Measurements from ENCODE around the gene SLC18B1. TPM values are rescaled to one million over a fixed set of nuclear protein-coding genes. Genes with fewer than 3 reads are reported as not detected.
A peak's percentile ranks its signal among the peaks of the same experiment; 100 is the strongest.

The SLC18B1 gene
- total RNA-seq, 3 donors from 2014 or later (not counting 1 experiment from before 2014, with no cell fraction given): 2.5 to 3.6 (median 3.0) TPM

DNA sequence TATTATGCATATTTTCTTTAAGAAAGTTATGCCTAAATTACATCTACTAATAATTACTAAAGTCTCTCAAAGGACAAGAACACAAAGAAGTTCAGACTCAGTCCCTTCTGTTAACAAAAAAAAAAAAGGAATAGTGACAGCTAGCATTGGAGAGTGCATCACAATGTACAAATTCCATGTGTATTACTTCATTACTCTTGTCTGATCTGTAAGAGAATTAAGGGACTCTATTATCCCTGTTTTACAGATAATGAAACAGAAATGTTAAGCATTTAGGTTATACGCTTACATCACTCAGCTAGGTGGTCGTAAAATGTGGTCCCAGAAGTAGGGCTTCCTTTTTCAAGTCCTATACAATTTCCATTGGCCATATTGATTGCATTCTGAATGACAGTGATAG lies 67.4 kb downstream of the SLC18B1 start:
- H3K4me1 ChIP-seq (ENCODE audit: control insufficient read depth, insufficient read depth, low read length): no peaks in the 10 kb centered on the region
- H3K9me3 ChIP-seq (ENCODE audit: control insufficient read depth, insufficient read depth, low read length): no peaks in the 10 kb centered on the region
- H3K9me3 Mint-ChIP-seq: no peaks in the 10 kb centered on the region
- no peaks in the 10 kb centered on the region for H3K36me3 Mint-ChIP-seq
- H3K27me3 ChIP-seq (ENCODE audit: control insufficient read depth, insufficient read depth, low read length): no peaks in the 10 kb centered on the region
- WGBS (ENCODE audit: insufficient coverage): 90% methylated on average over 2 of the region's 2 CpGs
- no peak overlapping the region for H3K27ac Mint-ChIP-seq
- no peaks in the 10 kb centered on the region for H3K27me3 Mint-ChIP-seq (ENCODE audit: low read depth in 2 of 2)
- intact Hi-C loops (cut with micrococcal nuclease): no loop called here
- TF ChIP-seq, protein P1, sequence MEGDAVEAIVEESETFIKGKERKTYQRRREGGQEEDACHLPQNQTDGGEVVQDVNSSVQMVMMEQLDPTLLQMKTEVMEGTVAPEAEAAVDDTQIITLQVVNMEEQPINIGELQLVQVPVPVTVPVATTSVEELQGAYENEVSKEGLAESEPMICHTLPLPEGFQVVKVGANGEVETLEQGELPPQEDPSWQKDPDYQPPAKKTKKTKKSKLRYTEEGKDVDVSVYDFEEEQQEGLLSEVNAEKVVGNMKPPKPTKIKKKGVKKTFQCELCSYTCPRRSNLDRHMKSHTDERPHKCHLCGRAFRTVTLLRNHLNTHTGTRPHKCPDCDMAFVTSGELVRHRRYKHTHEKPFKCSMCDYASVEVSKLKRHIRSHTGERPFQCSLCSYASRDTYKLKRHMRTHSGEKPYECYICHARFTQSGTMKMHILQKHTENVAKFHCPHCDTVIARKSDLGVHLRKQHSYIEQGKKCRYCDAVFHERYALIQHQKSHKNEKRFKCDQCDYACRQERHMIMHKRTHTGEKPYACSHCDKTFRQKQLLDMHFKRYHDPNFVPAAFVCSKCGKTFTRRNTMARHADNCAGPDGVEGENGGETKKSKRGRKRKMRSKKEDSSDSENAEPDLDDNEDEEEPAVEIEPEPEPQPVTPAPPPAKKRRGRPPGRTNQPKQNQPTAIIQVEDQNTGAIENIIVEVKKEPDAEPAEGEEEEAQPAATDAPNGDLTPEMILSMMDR (IDR thresholded peaks at IDR 0.05): no peak
- no peaks in the 10 kb centered on the region for H3K36me3 ChIP-seq (ENCODE audit: control insufficient read depth, insufficient read depth, low read length)
- H3K4me3 ChIP-seq (ENCODE audit: low read length): no peak overlapping the region
- DNase-seq (no peak), ATAC-seq (no peak)
- no peak overlapping the region for H3K27ac ChIP-seq (ENCODE audit: low read length)
- no peaks in the 10 kb centered on the region for H3K4me1 Mint-ChIP-seq
- H3K4me3 Mint-ChIP-seq: no peak overlapping the region

DNA sequence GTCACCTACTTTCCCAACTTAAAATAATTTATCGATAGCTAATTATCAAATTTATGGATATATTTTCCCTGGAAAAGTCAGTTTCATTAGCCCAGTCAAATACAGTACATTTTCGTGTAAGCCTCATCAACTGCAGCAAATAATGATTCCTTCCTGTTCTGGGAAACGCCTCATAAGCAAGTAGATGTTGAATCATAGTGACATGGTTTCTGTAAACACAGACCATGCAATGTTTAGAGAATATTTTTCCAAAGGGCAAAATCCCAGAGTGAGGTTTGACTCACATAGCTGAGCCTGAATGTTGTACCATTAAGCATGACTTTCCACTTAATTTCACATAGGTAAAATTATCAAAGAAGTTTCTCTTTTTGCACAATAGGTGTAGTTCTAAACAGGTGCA lies 67.9 kb downstream of the SLC18B1 start:
- ATAC-seq (no peak), DNase-seq (no peak)
- Histone ChIP-seq H3K36me3 (ENCODE audit: control insufficient read depth, insufficient read depth, low read length) (no peaks in the 10 kb centered on the region), H3K27ac (ENCODE audit: low read length) (no peak overlapping the region), H3K4me3 (ENCODE audit: low read length) (no peak overlapping the region), H3K9me3 (ENCODE audit: control insufficient read depth, insufficient read depth, low read length) (no peaks in the 10 kb centered on the region), H3K4me1 (ENCODE audit: control insufficient read depth, insufficient read depth, low read length) (no peaks in the 10 kb centered on the region), H3K27me3 (ENCODE audit: control insufficient read depth, insufficient read depth, low read length) (no peaks in the 10 kb centered on the region)
- no peaks in the 10 kb centered on the region for H3K36me3 Mint-ChIP-seq
- no peaks in the 10 kb centered on the region for H3K4me1 Mint-ChIP-seq
- intact Hi-C loops (cut with micrococcal nuclease): no loop called here
- TF ChIP-seq, protein P1 (IDR thresholded peaks at IDR 0.05): no peak
- no peak overlapping the region for H3K4me3 Mint-ChIP-seq
- H3K9me3 Mint-ChIP-seq: no peaks in the 10 kb centered on the region
- 85% methylated on average over 2 of the region's 3 CpGs for WGBS (ENCODE audit: insufficient coverage)
- no peaks in the 10 kb centered on the region for H3K27me3 Mint-ChIP-seq (ENCODE audit: low read depth in 2 of 2)
- no peak overlapping the region for H3K27ac Mint-ChIP-seq

DNA sequence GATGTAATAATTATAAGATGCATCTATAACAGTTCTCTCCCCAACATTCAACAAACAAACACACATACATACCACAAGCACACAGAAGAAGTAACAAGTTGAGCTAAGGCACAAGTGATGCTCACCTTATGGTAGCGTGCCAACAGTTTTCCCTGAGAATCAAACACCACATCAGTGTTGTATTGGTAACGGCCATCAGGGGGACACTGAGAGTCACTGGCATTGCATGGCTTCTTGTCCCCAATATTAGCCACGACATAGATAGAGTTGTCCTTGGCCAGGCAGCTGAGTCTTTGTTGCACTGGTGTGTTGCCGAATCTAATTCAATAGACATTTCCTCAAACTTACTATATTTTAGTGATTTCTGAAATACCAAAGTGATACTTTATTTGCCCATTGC lies 69.8 kb downstream of the SLC18B1 start:
- Histone ChIP-seq H3K4me3 (ENCODE audit: low read length) (no peak overlapping the region), H3K9me3 (ENCODE audit: control insufficient read depth, insufficient read depth, low read length) (no peaks in the 10 kb centered on the region), H3K27me3 (ENCODE audit: control insufficient read depth, insufficient read depth, low read length) (no peaks in the 10 kb centered on the region), H3K4me1 (ENCODE audit: control insufficient read depth, insufficient read depth, low read length) (no peaks in the 10 kb centered on the region), H3K27ac (ENCODE audit: low read length) (no peak overlapping the region), H3K36me3 (ENCODE audit: control insufficient read depth, insufficient read depth, low read length) (no peaks in the 10 kb centered on the region)
- Mint-ChIP-seq H3K4me3 (no peak overlapping the region), H3K27me3 (ENCODE audit: low read depth in 2 of 2) (no peaks in the 10 kb centered on the region), H3K9me3 (no peaks in the 10 kb centered on the region), H3K27ac (no peak overlapping the region), H3K4me1 (no peaks in the 10 kb centered on the region), H3K36me3 (no peaks in the 10 kb centered on the region)
- 89% methylated on average over 4 of the region's 4 CpGs for WGBS (ENCODE audit: insufficient coverage)
- DNase-seq (peak in 1 of 2 donors; percentile 9), ATAC-seq (no peak)
- intact Hi-C loops (cut with micrococcal nuclease): no loop called here
- TF ChIP-seq, protein P1 (IDR thresholded peaks at IDR 0.05): no peak

DNA sequence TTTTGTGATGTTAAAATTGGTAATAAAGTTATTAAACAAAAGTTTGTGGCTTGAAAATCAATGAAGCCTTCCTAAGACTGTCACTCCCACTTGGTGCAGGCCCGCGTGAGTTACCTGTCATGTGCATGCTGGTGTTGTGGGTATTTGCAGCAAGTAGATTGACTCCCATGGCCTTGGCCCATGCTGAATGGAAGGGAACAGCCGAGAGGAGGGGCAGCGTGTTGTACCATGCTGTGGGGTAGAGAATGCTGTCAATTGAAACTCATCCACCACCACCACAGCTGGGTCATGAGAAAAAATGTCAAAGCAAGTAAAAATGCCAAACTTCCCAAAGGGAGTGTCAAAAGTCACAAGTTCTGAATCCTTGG lies 71.8 kb downstream of the SLC18B1 start:
- WGBS (ENCODE audit: insufficient coverage): 80% methylated on average over 2 of the region's 4 CpGs
- Histone ChIP-seq H3K27ac (ENCODE audit: low read length) (no peak overlapping the region), H3K9me3 (ENCODE audit: control insufficient read depth, insufficient read depth, low read length) (no peaks in the 10 kb centered on the region), H3K4me1 (ENCODE audit: control insufficient read depth, insufficient read depth, low read length) (no peaks in the 10 kb centered on the region), H3K4me3 (ENCODE audit: low read length) (no peak overlapping the region), H3K27me3 (ENCODE audit: control insufficient read depth, insufficient read depth, low read length) (no peaks in the 10 kb centered on the region), H3K36me3 (ENCODE audit: control insufficient read depth, insufficient read depth, low read length) (no peaks in the 10 kb centered on the region)
- Mint-ChIP-seq H3K27ac (no peak overlapping the region), H3K4me1 (no peaks in the 10 kb centered on the region), H3K27me3 (ENCODE audit: low read depth in 2 of 2) (no peaks in the 10 kb centered on the region), H3K9me3 (no peaks in the 10 kb centered on the region), H3K36me3 (no peaks in the 10 kb centered on the region), H3K4me3 (no peak overlapping the region)
- DNase-seq (no peak), ATAC-seq (no peak)
- intact Hi-C loops (cut with micrococcal nuclease): no loop called here
- TF ChIP-seq, protein P1 (IDR thresholded peaks at IDR 0.05): no peak

All from natural killer cell (primary cell).